NCI-H1105 (cell line): ENCODE measurements around the gene TBPL2.
"Not testable (repeated sequence)": the region's sequence is repeated elsewhere in the genome, so short reads cannot be mapped to it uniquely, and the experiment has no call there.

ENCODE experiments used
- DNase-seq: peaks from one replicate; lab custom pipeline; 2025; lab: John Stamatoyannopoulos, UW

Gene TBPL2

GRCh38 chr14:55440385-55440784 is at the start of gene TBPL2:
Gene TBPL2 (minus strand): TSS chr14:55440616. CDS start chr14:55440449, 167 bp downstream.
- no peak for DNase-seq

- DNase-seq, result no peak
These were observed 47.8 kb upstream of the TBPL2 start for GRCh38 chr14:55488204-55488603.

- DNase-seq, result no peak
These were observed 42.7 kb upstream of the TBPL2 start for GRCh38 chr14:55482936-55483605.

GRCh38 chr14:55481769-55482168 is 41.4 kb upstream of the TBPL2 start:
- DNase-seq, result no peak

- DNase-seq, result no peak
These were observed 37.3 kb upstream of the TBPL2 start for GRCh38 chr14:55477680-55478079.

- DNase-seq, result not testable (repeated sequence)
These were observed 36.0 kb upstream of the TBPL2 start for GRCh38 chr14:55476448-55476847.

GRCh38 chr14:55473786-55474185 is 33.4 kb upstream of the TBPL2 start:
- DNase-seq, result no peak

GRCh38 chr14:55470025-55470424 is 29.6 kb upstream of the TBPL2 start:
- DNase-seq, result no peak

- DNase-seq, result no peak
These were observed 26.9 kb upstream of the TBPL2 start for GRCh38 chr14:55467307-55467706.

GRCh38 chr14:55458800-55459515 is 18.5 kb upstream of the TBPL2 start:
- DNase-seq, result no peak

- no peak for DNase-seq
These were observed 17.1 kb upstream of the TBPL2 start for GRCh38 chr14:55457496-55457895.

GRCh38 chr14:55456411-55456810 is 16.0 kb upstream of the TBPL2 start:
- DNase-seq, result not testable (repeated sequence)

- peak; percentile 98 for DNase-seq
These were observed 14.0 kb upstream of the TBPL2 start for GRCh38 chr14:55454264-55455002.

- DNase-seq, result no peak
These were observed 11.5 kb upstream of the TBPL2 start for GRCh38 chr14:55451950-55452349.

GRCh38 chr14:55451398-55451797 is 11.0 kb upstream of the TBPL2 start:
- no peak for DNase-seq

- no peak for DNase-seq
These were observed 10.6 kb upstream of the TBPL2 start for GRCh38 chr14:55450987-55451386.

- DNase-seq, result peak; percentile 51
These were observed 10.1 kb upstream of the TBPL2 start for GRCh38 chr14:55450539-55450938.

- DNase-seq, result no peak
These were observed 9.7 kb upstream of the TBPL2 start for GRCh38 chr14:55450124-55450523.

GRCh38 chr14:55449116-55449515 is 8.7 kb upstream of the TBPL2 start:
- DNase-seq, result no peak

GRCh38 chr14:55448141-55448614 is 7.8 kb upstream of the TBPL2 start:
- peak; percentile 49 for DNase-seq

GRCh38 chr14:55446833-55447232 is 6.4 kb upstream of the TBPL2 start:
- DNase-seq, result no peak

GRCh38 chr14:55446127-55446736 is 5.8 kb upstream of the TBPL2 start:
- DNase-seq, result peak; percentile 82
